Mucosa of stomach (tissue), 1 donor: ENCODE data around the gene MRPL37.

ENCODE experiments used
- H3K27me3 ChIP-seq: one replicate; pipeline ENCODE4 v1.7.0; 2013; ENCODE audit warnings: mild to moderate bottlenecking, low read length; ENCODE audit not compliant: control insufficient read depth, insufficient read depth
- H3K36me3 ChIP-seq: one replicate; pipeline ENCODE4 v1.7.0; 2013; ENCODE audit warnings: low read length; ENCODE audit not compliant: control insufficient read depth, insufficient read depth
- H3K4me1 ChIP-seq: one replicate; pipeline ENCODE4 v1.7.0; 2013; ENCODE audit warnings: mild to moderate bottlenecking, low read length; ENCODE audit not compliant: control insufficient read depth, insufficient read depth
- H3K4me3 ChIP-seq: one replicate; pipeline ENCODE4 v1.7.0; 2013; ENCODE audit warnings: low read length
- H3K9ac ChIP-seq: one replicate; pipeline ENCODE4 v1.7.0; 2013; ENCODE audit warnings: mild to moderate bottlenecking, low read length, moderate library complexity
- H3K9me3 ChIP-seq: one replicate; pipeline ENCODE4 v1.7.0; 2013; ENCODE audit warnings: mild to moderate bottlenecking, low read length, moderate library complexity; ENCODE audit not compliant: control insufficient read depth
- donor health status: Pancreatic carcinoma.

MRPL37 gene

GRCh38 chr1:54199765-54200518, at the start of gene MRPL37, which contains the start of gene CYB5RL:
Gene MRPL37, plus strand, starts transcription at chr1:54200167. Its CDS starts 77 bp downstream, at chr1:54200244.
Gene CYB5RL, minus strand, starts transcription at chr1:54200030. Its CDS starts 4,414 bp downstream, at chr1:54195616.
- Histone ChIP-seq H3K4me1 (peaks cover 19% of the 10 kb centered on the region), H3K36me3 (no peaks in the 10 kb centered on the region), H3K9me3 (no peaks in the 10 kb centered on the region), H3K9ac (peak within 1 kb of the TSS; percentile 90), H3K27me3 (no peaks in the 10 kb centered on the region), H3K4me3 (peak within 1 kb of the TSS; percentile 44)

- no peaks in the 10 kb centered on the region for H3K9me3 ChIP-seq
- peaks cover 10% of the 10 kb centered on the region for H3K4me1 ChIP-seq
- H3K4me3 ChIP-seq: no peak overlapping the region
- no peak overlapping the region for H3K9ac ChIP-seq
- H3K27me3 ChIP-seq: no peaks in the 10 kb centered on the region
- no peaks in the 10 kb centered on the region for H3K36me3 ChIP-seq
Measured at GRCh38 chr1:54151013-54151412, 49.0 kb upstream of the MRPL37 start.

- Histone ChIP-seq H3K36me3 (no peaks in the 10 kb centered on the region), H3K9me3 (no peaks in the 10 kb centered on the region), H3K4me3 (no peak within 1 kb of the TSS), H3K27me3 (no peaks in the 10 kb centered on the region), H3K9ac (no peak within 1 kb of the TSS), H3K4me1 (peaks cover 10% of the 10 kb centered on the region)
Measured at GRCh38 chr1:54152696-54153095, 47.3 kb upstream of the MRPL37 start, which contains the start of gene CDCP2. Gene CDCP2, minus strand, starts transcription at chr1:54153000. Its CDS starts 78 bp downstream, at chr1:54152922.

- Histone ChIP-seq H3K9ac (no peak overlapping the region), H3K4me1 (peaks cover 16% of the 10 kb centered on the region), H3K9me3 (no peaks in the 10 kb centered on the region), H3K4me3 (no peak overlapping the region), H3K36me3 (no peaks in the 10 kb centered on the region), H3K27me3 (no peaks in the 10 kb centered on the region)
Measured at GRCh38 chr1:54153535-54154439, 46.2 kb upstream of the MRPL37 start.

GRCh38 chr1:54156201-54156600, 43.8 kb upstream of the MRPL37 start:
- Histone ChIP-seq H3K9ac (no peak overlapping the region), H3K4me1 (peaks cover 16% of the 10 kb centered on the region), H3K9me3 (no peaks in the 10 kb centered on the region), H3K36me3 (no peaks in the 10 kb centered on the region), H3K4me3 (no peak overlapping the region), H3K27me3 (no peaks in the 10 kb centered on the region)

GRCh38 chr1:54156986-54157385, 43.0 kb upstream of the MRPL37 start:
- H3K9ac ChIP-seq: no peak overlapping the region
- H3K36me3 ChIP-seq: no peaks in the 10 kb centered on the region
- no peaks in the 10 kb centered on the region for H3K27me3 ChIP-seq
- H3K4me1 ChIP-seq: peaks cover 16% of the 10 kb centered on the region
- no peak overlapping the region for H3K4me3 ChIP-seq
- no peaks in the 10 kb centered on the region for H3K9me3 ChIP-seq

GRCh38 chr1:54157401-54157800, 42.6 kb upstream of the MRPL37 start:
- Histone ChIP-seq H3K9ac (no peak overlapping the region), H3K27me3 (no peaks in the 10 kb centered on the region), H3K4me1 (peaks cover 16% of the 10 kb centered on the region), H3K9me3 (no peaks in the 10 kb centered on the region), H3K4me3 (no peak overlapping the region), H3K36me3 (no peaks in the 10 kb centered on the region)

- peaks cover 18% of the 10 kb centered on the region for H3K4me1 ChIP-seq
- H3K9ac ChIP-seq: no peak overlapping the region
- no peaks in the 10 kb centered on the region for H3K9me3 ChIP-seq
- no peaks in the 10 kb centered on the region for H3K36me3 ChIP-seq
- H3K27me3 ChIP-seq: no peaks in the 10 kb centered on the region
- H3K4me3 ChIP-seq: no peak overlapping the region
Measured at GRCh38 chr1:54158071-54158470, 41.9 kb upstream of the MRPL37 start.

- Histone ChIP-seq H3K9me3 (no peaks in the 10 kb centered on the region), H3K4me3 (no peak overlapping the region)
Measured at GRCh38 chr1:54159733-54160316, 40.1 kb upstream of the MRPL37 start.

GRCh38 chr1:54160351-54160750, 39.6 kb upstream of the MRPL37 start:
- H3K27me3 ChIP-seq: no peaks in the 10 kb centered on the region
- no peaks in the 10 kb centered on the region for H3K9me3 ChIP-seq
- H3K4me3 ChIP-seq: no peak overlapping the region
- H3K9ac ChIP-seq: no peak overlapping the region
- peaks cover 16% of the 10 kb centered on the region for H3K4me1 ChIP-seq
- H3K36me3 ChIP-seq: no peaks in the 10 kb centered on the region

More at GRCh38 chr1:54159733-54160316, 40.1 kb upstream of the MRPL37 start:
- Histone ChIP-seq H3K9ac (no peak overlapping the region), H3K4me1 (peaks cover 16% of the 10 kb centered on the region), H3K27me3 (no peaks in the 10 kb centered on the region), H3K36me3 (no peaks in the 10 kb centered on the region)

- no peaks in the 10 kb centered on the region for H3K9me3 ChIP-seq
- no peak overlapping the region for H3K9ac ChIP-seq
- peaks cover 16% of the 10 kb centered on the region for H3K4me1 ChIP-seq
- H3K4me3 ChIP-seq: no peak overlapping the region
- H3K36me3 ChIP-seq: no peaks in the 10 kb centered on the region
- H3K27me3 ChIP-seq: no peaks in the 10 kb centered on the region
Measured at GRCh38 chr1:54161495-54162168, 38.3 kb upstream of the MRPL37 start.
